Keratinocyte (primary cell): ENCODE measurements around the gene TNKS1BP1. TPM values are rescaled to one million over a fixed set of nuclear protein-coding genes. Genes with fewer than 3 reads are reported as not detected.

Experiments
- DNase-seq: peaks from one replicate; pipeline ENCODE4 v3.0.0-alpha.2; 2011; ENCODE audit warnings: low read depth, missing footprints, low spot score
- FAIRE-seq: peaks from 2 replicates; lab custom pipeline; 2011; peaks lifted over from hg19 to GRCh38; lab: Jason Lieb, UNC
- H2AFZ ChIP-seq: 2 replicates; pipeline ENCODE4 v1.6.0; 2012; ENCODE audit warnings: low read length, control low read depth, inconsistent platforms; ENCODE audit not compliant: control insufficient read depth
- H3K27ac ChIP-seq: 2 replicates; pipeline ENCODE4 v1.5.1; 2011; ENCODE audit warnings: low read length; ENCODE audit not compliant: control insufficient read depth, insufficient read depth
- H3K27me3 ChIP-seq: 3 replicates; pipeline ENCODE4 v1.6.0; 2011; ENCODE audit warnings: low read length; ENCODE audit not compliant: control insufficient read depth, insufficient read depth; ENCODE audit errors: extremely low read depth
- H3K36me3 ChIP-seq, 2 experiments: 2 replicates in 1 of 2; 3 replicates in 1 of 2; pipeline ENCODE4 v1.5.1; 2011; ENCODE audit warnings: low read length in 2 of 2, mild to moderate bottlenecking in 1 of 2; ENCODE audit not compliant: control insufficient read depth in 2 of 2, insufficient read depth in 2 of 2; ENCODE audit errors: extremely low read depth in 1 of 2
- H3K4me1 ChIP-seq: 3 replicates; pipeline ENCODE4 v1.5.1; 2011; ENCODE audit warnings: low read length; ENCODE audit not compliant: control insufficient read depth, insufficient read depth; ENCODE audit errors: extremely low read depth
- H3K4me2 ChIP-seq: 3 replicates; pipeline ENCODE4 v1.6.0; 2011; ENCODE audit warnings: low read depth, low read length; ENCODE audit not compliant: control insufficient read depth, insufficient read depth; ENCODE audit errors: extremely low read depth
- H3K4me3 ChIP-seq, 3 experiments: fragments of 200-600 bp in 1 of 3; sonication (generic) in 1 of 3; 2 replicates in 2 of 3; 3 replicates in 1 of 3; pipeline ENCODE4 v1.5.1; 2011 to 2016; ENCODE audit warnings: low read length in 3 of 3, mild to moderate bottlenecking in 3 of 3, control low read depth in 2 of 3, inconsistent platforms in 1 of 3, low read depth in 1 of 3, mixed read lengths in 1 of 3, mixed run types in 1 of 3, moderate library complexity in 1 of 3; ENCODE audit not compliant: control insufficient read depth in 2 of 3, insufficient read depth in 2 of 3; ENCODE audit errors: extremely low read depth in 1 of 3
- H3K79me2 ChIP-seq: 2 replicates; pipeline ENCODE4 v1.6.0; 2012; ENCODE audit warnings: low read length; ENCODE audit not compliant: control insufficient read depth, insufficient read depth
- H3K9ac ChIP-seq: 3 replicates; pipeline ENCODE4 v1.6.0; 2011; ENCODE audit warnings: low read length; ENCODE audit not compliant: control insufficient read depth, insufficient read depth; ENCODE audit errors: extremely low read depth
- H3K9me1 ChIP-seq: 3 replicates; pipeline ENCODE4 v1.6.0; 2011; ENCODE audit warnings: low read length; ENCODE audit not compliant: control insufficient read depth, insufficient read depth; ENCODE audit errors: extremely low read depth
- H3K9me3 ChIP-seq: 2 replicates; pipeline ENCODE4 v1.5.1; 2012; ENCODE audit warnings: low read depth, low read length; ENCODE audit not compliant: control insufficient read depth
- H4K20me1 ChIP-seq: 3 replicates; pipeline ENCODE4 v1.6.0; 2011; ENCODE audit warnings: low read length; ENCODE audit not compliant: control insufficient read depth, insufficient read depth; ENCODE audit errors: extremely low read depth
- EZH2 ChIP-seq: IDR thresholded peaks from one replicate; pipeline ENCODE4 v1.6.1; 2012; ENCODE audit warnings: inconsistent platforms, mild to moderate bottlenecking, low read length, moderate library complexity
- dilution Hi-C: fragments of 300-500 bp; cut with MboI; formaldehyde crosslinking; loops from one replicate; pipeline ENCODE4 v1.7.0; 2020; ENCODE audit warnings: low sequenced_read_pairs; ENCODE audit not compliant: extremely low pct_ligation_motif_present
- polyA plus RNA-seq, 5 experiments: library from polyadenylated mRNA; depleted of rRNA in 3 of 5; stranded (reverse) in 3 of 5; stranded (forward) in 1 of 5; unstranded in 1 of 5; fragments of >200 nt; gene quantifications; 1 replicate in 1 of 5; 2 replicates in 3 of 5; 3 replicates in 1 of 5; pipeline versions ENCODE4 v1.2.1 to v1.2.3, GENCODE V29; 2011 to 2012; ENCODE audit warnings: missing spikeins in 2 of 5, low read depth in 1 of 5, low replicate concordance in 1 of 5
- TF ChIP-seq, protein P1 (sequence below), 3 experiments: IDR thresholded peaks in 1 of 3; conservative IDR thresholded peaks in 1 of 3; optimal IDR thresholded peaks in 1 of 3; 2 replicates in 2 of 3; 3 replicates in 1 of 3; pipeline versions ENCODE3 to v1.5.1; 2011; ENCODE audit warnings: low read length in 3 of 3, mild to moderate bottlenecking in 3 of 3, moderate library complexity in 2 of 3, control low read depth in 1 of 3, inconsistent platforms in 1 of 3; ENCODE audit not compliant: insufficient read depth in 2 of 3; ENCODE audit errors: extremely low read depth in 1 of 3

Gene TNKS1BP1
- polyA plus RNA-seq, 1 donor (not counting 4 experiments of a cell fraction or from before 2014, with no cell fraction given): 88.3 TPM

DNA sequence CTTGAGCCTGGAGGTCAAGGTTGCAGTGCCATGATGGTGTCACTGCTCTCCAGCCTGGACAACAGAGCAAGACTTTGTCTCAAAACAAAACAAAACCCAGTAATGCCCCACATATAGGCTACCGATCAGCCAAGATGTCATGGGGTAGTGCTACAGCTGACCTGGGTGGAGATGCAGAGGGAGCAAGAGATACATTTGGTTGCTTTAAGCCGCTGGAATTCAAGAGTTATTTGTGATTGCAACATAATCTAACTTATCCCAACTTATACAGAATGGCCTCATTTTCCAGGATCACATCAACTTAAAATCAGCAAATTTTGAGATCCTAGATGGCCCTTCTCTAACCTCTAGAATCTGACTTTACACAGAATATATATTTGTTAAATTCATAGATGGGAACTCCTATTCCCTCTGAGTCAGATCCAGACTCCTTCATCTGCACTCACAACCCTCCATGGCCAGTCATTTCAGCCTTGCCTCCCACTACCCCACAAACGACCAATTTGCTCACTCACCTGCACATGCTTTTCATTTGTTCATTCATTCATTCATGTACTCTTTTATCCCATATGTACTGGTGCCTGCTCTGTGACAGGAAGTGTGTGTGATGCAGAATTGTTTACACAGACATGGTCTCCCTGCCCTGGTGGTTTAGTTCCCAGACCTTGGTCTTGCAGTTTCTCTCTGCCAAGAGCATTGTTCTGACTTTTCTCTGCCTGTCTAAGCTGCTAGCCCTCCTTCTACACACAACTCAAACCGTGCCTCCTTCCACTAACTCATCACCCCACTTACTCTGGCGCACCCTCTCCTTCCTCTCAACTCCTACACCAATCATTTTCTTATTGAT, 63.6 kb downstream of the TNKS1BP1 start:
- no peak overlapping the region for H3K27ac ChIP-seq
- DNase-seq (no peak), FAIRE-seq (no peak)
- H3K4me1 ChIP-seq: no peaks in the 10 kb centered on the region
- no peak overlapping the region for H2AFZ ChIP-seq
- dilution Hi-C loops: no loop called here
- no peaks in the 10 kb centered on the region for H3K9me3 ChIP-seq
- no peaks in the 10 kb centered on the region for H3K79me2 ChIP-seq
- no peak for TF ChIP-seq EZH2
- TF ChIP-seq, protein P1, sequence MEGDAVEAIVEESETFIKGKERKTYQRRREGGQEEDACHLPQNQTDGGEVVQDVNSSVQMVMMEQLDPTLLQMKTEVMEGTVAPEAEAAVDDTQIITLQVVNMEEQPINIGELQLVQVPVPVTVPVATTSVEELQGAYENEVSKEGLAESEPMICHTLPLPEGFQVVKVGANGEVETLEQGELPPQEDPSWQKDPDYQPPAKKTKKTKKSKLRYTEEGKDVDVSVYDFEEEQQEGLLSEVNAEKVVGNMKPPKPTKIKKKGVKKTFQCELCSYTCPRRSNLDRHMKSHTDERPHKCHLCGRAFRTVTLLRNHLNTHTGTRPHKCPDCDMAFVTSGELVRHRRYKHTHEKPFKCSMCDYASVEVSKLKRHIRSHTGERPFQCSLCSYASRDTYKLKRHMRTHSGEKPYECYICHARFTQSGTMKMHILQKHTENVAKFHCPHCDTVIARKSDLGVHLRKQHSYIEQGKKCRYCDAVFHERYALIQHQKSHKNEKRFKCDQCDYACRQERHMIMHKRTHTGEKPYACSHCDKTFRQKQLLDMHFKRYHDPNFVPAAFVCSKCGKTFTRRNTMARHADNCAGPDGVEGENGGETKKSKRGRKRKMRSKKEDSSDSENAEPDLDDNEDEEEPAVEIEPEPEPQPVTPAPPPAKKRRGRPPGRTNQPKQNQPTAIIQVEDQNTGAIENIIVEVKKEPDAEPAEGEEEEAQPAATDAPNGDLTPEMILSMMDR (optimal IDR thresholded peaks at IDR 0.05 in 1 of 3, IDR thresholded peaks at IDR 0.05 in 1 of 3, conservative IDR thresholded peaks at IDR 0.05 in 1 of 3; ENCODE audit: extremely low read depth in 1 of 3, insufficient read depth in 2 of 3, low read length in 3 of 3): no peak
- no peak overlapping the region for H3K9ac ChIP-seq
- no peak overlapping the region for H3K4me2 ChIP-seq
- H3K36me3 ChIP-seq: no peaks in the 10 kb centered on the region
- H3K4me3 ChIP-seq: no peak overlapping the region
- H4K20me1 ChIP-seq: no peaks in the 10 kb centered on the region
- no peaks in the 10 kb centered on the region for H3K27me3 ChIP-seq
- H3K9me1 ChIP-seq: no peaks in the 10 kb centered on the region

DNA sequence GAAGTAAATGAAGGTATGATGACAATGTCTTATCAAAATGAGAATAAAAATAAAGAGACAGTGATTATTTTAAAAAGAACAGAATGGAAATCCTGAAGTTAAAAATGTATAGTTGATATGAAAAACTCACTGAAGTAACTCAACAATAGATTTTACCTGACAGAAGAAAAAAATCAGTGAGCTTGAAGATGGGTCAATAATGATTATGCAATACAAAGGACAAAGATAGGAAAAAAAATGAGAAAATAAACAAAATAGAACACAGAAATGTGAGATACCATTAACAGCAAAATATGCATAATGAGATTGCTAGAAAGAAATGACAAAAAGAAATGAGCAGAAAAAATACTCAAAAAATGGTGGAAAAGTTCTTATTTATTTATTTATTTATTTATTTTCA, 68.6 kb downstream of the TNKS1BP1 start:
- Histone ChIP-seq H3K4me1 (peaks cover 3% of the 10 kb centered on the region), H2AFZ (no peak overlapping the region), H3K79me2 (no peaks in the 10 kb centered on the region), H3K4me2 (no peak overlapping the region), H3K9me1 (no peaks in the 10 kb centered on the region), H4K20me1 (no peaks in the 10 kb centered on the region), H3K36me3 (no peaks in the 10 kb centered on the region), H3K4me3 (no peak overlapping the region), H3K27ac (no peak overlapping the region), H3K27me3 (no peaks in the 10 kb centered on the region), H3K9ac (no peak overlapping the region), H3K9me3 (no peaks in the 10 kb centered on the region)
- DNase-seq (no peak), FAIRE-seq (no peak)
- TF ChIP-seq EZH2: no peak
- TF ChIP-seq, protein P1 (optimal IDR thresholded peaks at IDR 0.05 in 1 of 3, IDR thresholded peaks at IDR 0.05 in 1 of 3, conservative IDR thresholded peaks at IDR 0.05 in 1 of 3; ENCODE audit: extremely low read depth in 1 of 3, insufficient read depth in 2 of 3, low read length in 3 of 3): no peak
- dilution Hi-C loops: no loop called here
